GM19025 (cell line): ENCODE results near the gene CELF3.
"Not testable (repeated sequence)": the region's sequence is repeated elsewhere in the genome, so short reads cannot be mapped to it uniquely, and the experiment has no call there.

Source experiments
- ATAC-seq: cut with Tn5 transposase; IDR thresholded peaks from one replicate; pipeline ENCODE4 v1.9.1; 2021; ENCODE audit warnings: mild to moderate bottlenecking, low read depth, moderate library complexity; ENCODE audit not compliant: unreplicated experiment

The CELF3 gene

DNA sequence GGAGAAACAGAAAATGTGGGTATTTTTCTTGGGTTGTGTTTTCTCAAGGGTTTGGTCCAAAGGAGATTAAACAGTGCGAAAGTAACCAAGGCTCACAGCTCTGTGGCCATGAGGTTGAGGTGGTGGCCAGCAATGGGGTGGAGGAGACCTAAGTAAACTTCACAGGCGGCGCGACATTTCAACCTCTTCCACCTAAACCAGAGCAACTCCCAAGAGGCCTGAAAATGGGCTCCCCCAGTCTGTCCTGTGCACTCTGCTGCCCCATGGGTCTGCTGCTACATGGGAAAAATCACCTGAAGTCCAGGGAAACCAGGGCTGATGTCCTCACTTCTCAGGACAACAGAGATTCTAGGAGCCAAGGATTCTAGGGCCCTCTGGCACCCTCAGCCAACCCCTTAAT lies 12.4 kb downstream of the CELF3 start:
- no peak for ATAC-seq

DNA sequence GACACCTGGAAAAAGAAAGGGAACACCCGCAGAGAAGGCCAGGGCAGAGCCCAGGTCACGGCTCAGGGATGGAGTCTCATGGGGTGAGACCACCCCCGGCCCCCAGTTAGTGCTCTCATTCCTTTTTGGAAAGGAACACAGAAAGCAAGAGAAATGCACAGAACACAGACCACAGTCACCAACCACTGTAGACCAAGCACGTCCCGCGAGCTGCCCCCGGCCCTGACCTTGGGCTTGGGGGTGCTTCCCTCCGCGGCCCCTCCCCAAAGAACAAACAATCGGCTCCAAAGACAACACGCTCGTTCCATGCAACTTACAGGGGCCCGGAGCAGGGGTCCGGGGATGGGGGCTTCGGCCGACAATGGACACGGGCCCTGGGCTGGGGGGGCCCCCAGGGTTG lies 12.8 kb downstream of the CELF3 start:
- no peak for ATAC-seq

DNA sequence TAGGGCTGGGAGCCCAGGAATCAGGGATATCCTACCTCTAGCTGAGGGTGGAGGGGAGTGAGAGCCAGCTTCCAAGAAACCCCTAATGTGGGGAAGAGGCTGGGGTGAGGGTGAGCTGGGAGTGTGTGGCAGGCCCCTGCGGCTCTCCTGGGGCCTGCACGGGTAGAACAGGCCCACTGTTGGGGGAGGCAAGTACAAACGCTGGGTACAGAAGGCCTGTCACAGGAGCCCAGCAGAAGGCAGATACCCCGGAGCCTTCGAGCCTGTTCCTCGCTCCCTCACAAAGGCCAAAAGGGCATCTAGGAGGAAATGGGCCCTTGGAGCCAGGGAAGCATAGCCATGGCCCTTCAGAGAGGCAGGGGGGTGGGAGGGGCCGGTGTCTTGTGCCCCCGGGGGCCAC lies 13.7 kb downstream of the CELF3 start:
- ATAC-seq = no peak

DNA sequence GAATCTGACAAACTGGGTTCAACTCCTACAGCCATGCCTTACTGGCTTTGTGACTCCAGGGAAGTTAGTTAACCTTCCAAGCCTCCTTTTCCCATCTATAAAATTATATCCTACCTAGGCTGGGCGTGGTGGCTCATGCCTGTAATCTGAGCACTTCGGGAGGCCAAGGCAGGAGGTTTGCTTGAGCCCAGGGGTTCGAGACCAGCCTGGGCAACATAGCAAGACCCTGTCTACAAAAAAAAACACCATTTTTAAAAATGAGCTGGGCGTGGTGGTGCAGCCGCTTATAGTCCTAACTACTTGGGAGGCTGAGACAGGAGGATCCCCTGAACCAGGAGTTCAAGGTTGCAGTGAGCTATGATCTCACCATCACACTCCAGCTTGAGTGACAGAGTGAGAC lies 15.1 kb downstream of the CELF3 start:
- no peak for ATAC-seq

DNA sequence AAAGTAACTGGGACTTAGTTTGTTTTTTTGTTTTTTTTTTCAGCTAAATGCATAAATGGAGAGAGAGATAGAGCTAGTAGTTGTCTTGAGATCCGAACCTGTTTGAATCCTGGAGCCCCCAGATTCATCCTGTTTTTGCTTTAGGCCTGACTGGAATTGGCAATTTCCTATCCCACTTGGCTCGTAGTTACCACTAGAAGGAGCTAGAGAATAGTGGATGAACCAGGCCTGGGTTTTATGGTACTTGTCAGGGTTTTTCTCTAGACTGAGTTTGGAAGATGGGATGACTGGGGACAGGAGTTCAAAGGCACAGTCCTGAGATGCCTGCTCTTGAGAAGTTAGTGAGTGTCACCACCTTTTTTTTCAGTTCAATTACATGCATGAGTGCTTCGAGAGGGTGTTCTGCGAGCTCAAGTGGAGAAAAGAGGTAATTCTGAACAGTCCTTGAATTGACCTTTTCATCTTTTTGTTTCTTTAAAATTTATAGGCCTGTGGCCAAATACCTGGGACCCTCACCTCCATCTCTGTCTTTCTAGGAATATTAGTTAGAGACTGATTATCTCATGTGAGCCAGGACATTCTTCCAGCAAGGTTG lies 23.4 kb downstream of the CELF3 start:
- ATAC-seq = no peak

DNA sequence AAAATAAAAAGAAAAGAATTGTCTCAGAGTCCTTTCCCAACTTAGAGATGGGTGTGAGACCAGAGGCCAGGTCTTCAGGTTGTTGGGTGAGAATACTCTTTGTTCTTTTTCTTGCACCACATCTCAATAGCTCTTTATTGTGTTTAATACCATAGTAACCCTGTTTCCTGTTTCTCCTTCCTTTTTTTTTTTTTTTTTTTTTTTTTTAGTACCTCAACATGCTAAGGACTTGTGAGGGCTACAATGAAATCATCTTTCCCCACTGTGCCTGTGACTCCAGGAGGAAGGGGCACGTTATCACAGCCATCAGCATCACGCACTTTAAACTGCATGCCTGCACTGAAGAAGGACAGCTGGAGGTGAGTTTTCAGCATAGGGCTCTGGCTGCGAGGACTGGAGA lies 24.4 kb downstream of the CELF3 start:
- no peak for ATAC-seq

DNA sequence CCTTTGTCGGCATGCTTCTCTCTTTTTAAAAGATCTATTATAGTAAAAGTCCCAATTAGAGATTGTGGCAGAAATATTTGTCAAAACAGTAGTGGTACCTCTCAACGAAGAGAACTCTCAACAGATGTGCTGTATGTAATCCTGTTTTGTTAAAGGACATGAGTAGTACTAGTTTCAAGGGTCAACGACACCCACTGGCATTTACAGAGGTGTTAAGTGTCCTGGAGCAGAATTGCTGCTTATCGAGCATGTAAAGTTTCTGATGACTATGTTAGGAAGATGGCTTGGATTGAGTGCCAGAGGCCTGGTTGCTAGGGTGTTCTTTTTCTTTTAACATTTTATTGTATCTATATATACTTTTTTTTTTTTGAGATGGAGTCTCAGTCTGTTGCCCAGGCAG lies 27.1 kb downstream of the CELF3 start:
- no peak for ATAC-seq

DNA sequence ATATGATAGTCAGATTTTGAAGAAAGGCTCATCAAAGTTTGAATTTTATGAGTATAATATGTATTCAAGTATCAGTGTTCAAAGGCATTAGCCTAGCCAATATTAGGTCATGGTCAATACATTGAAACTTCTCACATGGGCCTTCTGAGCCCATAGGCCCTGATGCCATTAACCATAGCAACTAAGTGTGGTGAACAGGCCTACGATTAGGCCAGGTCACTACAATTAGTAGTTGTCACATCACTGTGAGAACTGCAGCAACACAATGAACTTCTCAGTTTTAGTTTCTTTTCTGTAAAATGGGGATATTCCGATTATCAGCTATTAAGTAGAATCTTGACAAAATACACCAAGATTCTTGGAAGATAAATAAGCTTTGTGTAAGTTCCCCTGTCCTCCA lies 30.0 kb downstream of the CELF3 start:
- ATAC-seq = no peak

DNA sequence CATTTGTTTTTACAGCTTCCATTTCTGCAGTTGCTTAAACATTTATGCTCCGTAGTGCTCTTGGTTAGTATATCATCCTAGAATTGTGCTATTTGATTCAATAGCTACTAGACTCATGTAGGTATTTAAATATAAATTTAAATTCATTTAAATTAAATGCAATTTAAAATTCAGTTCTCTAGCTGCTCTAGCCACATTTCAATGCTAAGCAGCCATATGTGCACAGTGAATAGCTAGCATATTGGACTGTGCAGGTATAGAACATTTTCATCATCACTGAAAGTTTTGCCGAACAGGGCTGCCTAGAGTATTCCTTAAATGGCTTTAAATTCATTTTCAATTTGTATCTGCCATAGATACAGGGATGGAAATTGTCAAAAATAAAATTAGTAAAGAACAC lies 32.5 kb downstream of the CELF3 start:
- no peak for ATAC-seq

DNA sequence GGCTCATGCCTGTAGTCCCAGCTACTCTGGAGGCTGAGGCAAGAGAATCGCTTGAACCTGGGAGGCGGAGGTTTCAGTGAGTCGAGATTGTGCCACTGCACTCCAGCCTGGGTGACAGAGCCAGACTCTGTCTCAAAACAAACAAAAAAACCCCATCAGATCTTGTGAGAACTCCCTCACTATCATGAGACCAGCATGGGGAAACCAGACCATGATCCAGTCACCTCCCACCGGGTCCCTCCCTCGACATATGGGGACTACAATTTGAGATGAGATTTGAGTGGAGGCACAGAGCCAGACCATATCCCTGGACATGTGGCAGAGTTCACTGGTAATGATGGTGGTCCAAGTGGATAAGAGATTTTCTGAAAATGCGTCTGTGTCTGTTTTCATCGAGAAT lies 33.7 kb downstream of the CELF3 start:
- ATAC-seq = not testable (repeated sequence)

DNA sequence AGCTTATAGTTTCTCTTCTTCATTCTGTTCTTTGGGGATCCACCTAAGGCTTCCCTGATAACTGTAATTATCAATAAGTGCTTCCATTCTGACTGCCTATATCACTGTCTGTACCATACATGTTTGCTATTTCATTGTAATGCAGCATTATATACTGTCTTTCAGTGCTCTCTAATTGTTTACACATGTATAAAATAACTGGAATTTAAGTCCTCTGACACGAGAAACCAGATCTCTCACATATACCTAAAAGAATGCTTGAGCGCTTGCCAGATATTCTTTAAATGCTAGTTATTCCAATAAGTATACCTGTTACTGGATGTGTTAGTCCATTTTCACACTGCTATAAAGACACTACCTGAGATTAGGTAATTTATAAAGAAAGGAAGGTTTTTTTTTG lies 34.7 kb downstream of the CELF3 start:
- no peak for ATAC-seq

DNA sequence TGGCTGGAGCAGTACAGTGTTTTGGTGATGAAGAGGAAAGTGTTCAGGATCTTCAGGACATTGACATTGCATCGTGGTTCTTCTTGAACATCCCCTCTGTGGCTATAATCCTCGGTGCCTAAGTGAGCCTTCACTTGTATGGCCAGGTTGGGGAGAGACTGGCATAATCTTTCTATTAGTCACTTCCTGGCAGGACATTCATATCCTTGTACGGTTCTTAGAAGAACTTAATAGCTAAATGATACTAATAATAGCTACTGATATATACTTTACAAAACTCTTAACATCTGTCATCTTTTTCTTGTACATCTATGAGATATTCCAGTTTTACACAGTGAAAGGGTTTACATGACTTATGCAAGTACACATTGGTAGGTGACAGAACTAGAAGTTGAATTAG lies 35.8 kb downstream of the CELF3 start:
- no peak for ATAC-seq

DNA sequence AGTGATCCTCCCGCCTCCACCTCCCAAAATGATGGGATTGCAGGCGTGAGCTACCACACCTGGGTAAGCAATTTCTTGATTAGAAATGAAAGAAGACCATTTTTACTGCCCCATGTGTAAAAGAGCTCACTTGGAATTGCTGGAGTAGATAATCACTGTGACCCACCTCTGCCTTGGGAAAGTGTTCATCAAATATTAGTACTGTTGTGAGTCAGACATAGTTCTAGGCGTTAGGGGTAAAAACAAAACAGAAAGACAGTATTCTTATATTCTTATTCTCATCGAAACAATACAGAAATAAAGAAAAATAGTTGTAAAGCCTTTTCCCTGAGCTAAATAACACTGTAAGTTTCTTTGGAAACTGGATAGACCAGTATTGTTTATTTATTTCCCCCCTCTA lies 36.2 kb downstream of the CELF3 start:
- no peak for ATAC-seq

DNA sequence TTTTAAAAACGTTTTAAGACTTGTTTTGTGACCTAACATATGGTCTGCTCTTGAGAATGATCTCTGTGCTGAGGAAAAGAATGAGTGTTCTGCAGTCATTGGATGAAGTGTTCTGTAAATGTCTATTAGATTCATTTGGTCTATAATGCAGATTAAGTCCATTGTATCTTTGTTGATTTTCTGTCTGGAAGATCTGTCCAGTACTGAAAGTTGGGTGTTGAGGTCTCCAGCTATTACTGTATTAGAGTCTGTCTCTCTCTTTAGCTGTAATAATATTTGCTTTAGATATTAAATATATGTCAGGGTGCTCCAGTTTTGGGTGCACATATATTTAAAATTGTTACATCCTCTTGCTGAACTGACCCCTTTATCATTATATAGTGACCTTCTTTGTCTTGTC lies 43.2 kb downstream of the CELF3 start:
- no peak for ATAC-seq

DNA sequence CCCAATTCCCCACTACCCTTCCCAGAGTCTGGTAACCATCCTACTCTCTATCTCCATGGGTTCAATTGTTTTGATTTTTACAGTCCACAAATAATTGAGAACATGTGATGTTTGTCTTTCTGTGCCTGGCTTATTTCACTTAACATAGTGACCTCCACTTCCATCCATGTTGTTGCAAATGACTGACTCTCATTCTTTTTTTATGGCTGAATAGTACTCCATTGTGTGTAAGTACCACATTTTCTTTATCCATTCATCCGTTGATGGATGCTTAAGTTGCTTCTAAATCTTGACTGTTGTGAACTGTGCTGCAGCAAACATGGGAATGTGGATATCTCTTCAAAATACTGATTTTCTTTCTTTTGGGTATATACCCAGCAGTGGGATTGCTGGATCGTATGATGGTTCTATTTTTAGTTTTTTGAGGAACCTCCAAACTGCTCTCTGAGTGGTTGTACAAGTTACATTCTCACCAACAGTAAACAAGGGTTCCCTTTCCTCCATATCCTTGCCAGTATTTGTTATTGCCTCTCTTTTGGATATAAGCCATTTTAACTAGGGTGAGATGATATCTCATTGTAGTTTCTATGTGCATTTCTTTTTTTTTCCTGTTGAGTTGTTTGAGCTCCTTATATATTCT lies 46.4 kb downstream of the CELF3 start:
- ATAC-seq = not testable (repeated sequence)

DNA sequence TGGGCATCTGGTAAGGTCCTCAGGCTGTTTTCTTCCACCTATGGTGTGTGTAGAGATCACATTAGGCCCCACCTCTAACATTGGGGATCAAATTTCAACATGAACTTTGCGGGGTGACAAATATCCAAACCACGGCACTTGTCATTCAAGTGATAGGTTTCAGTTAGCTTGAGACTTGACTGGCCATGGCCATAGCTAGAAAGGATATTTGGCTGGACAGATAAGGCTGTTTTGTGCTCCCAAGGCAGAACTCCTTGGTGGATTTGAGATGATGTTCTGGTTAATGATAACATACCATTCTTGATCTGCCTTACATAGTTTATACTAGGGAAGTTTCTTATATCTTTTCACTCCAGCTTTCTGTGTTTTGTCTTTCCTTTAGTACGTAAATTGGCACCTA lies 48.5 kb downstream of the CELF3 start:
- ATAC-seq = no peak

DNA sequence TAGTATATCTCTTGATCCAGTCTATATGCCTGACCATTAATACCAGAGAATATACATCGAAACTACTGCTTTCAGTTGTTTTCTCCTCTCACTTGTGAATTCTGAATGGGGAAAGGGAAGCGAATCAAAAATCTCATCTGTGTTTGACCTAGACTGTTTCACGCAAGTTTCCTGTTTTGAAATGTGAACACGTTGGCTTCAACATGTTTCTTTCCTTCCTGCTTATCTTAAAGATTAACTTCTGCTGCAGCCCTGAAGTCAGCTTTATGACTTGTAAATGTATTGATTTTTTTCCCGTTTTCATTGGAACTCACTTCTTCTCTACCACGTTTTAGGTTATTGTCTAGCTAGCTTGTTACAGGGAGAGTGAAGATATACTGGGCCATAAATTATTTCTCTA lies 54.9 kb downstream of the CELF3 start:
- ATAC-seq = no peak

DNA sequence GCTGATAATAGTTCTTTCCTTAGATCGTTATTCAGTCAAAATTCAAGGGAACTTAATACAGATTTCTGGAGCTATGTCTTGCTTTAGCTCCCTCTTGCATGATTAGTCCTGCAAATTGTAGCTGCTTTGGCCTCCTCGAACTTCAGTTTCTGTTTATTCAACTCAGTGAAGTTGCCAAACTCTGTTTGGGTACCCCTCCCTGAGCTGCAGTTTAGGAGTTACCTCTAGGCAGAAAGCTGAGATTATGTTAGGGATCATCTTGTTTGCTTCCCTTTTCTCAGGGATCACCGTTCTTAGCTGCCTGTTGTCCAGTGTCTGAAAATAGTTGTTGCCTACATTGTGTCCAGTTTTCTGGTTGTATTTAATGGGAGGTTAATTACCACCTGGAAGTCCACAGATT lies 61.2 kb downstream of the CELF3 start:
- no peak for ATAC-seq

DNA sequence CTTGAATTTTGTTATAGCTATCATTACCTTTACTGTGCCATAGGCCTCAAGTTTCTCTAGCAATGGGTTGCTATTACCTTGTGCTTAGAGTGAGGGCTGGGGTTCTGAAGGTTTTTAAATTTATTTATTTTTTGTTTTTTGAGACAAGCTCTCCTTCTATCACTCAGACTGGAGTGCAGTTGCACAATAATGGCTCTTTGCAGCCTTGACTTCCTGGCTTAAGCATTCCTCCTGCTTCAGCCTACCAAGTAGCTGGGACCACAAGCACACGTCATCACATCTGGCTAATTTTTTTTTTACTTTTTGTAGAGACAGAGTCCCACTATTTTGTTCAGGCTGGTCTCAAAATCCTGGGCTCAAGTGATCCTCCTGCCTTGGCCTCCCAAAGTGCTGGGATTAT lies 63.2 kb downstream of the CELF3 start:
- ATAC-seq = no peak
